Stimulated activated CD8-positive, alpha-beta memory T cell treated with anti-CD3 and anti-CD28 coated beads, Interleukin-7, amount 100 ng/mL, for 24 hours (primary cell): ENCODE data around the gene URAD.

Source experiments
- DNase-seq: peaks from one replicate; pipeline ENCODE4 v3.0.0-alpha.2; 2020; ENCODE audit warnings: low read depth

The URAD gene

DNA sequence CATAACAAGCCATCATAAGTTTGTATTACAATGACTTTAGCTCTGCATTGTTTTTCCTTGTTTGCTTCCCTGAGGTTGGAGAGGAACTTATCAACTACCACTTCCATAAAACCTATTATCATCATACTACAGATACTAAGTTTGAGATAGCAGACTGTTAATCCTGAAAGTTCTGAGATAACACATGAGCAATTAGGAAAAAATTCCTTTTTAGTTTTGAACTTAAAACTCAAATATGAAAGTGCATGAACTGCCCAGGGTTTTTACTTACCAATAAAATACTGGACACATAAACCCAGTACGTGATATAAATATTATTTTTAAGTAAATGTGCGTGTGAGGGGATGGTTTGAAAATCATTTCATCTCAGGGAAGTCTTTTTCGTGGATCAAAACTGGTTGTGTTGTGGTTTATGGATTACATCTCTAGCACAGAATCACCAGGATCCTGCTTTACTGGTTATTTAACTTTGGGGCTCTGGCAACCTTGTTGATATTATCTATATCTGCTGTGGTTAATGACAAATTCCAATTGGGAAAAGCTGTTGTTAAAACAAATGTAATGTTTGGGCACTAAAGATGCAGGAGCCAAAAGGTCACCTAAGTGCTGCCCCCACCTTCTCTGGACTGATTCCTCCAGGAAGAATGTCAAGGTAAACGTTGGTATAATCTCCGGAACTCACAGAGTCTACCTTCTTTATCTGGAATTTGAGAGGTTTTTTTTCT is 31.8 kb downstream of the URAD start:
- no peak for DNase-seq

DNA sequence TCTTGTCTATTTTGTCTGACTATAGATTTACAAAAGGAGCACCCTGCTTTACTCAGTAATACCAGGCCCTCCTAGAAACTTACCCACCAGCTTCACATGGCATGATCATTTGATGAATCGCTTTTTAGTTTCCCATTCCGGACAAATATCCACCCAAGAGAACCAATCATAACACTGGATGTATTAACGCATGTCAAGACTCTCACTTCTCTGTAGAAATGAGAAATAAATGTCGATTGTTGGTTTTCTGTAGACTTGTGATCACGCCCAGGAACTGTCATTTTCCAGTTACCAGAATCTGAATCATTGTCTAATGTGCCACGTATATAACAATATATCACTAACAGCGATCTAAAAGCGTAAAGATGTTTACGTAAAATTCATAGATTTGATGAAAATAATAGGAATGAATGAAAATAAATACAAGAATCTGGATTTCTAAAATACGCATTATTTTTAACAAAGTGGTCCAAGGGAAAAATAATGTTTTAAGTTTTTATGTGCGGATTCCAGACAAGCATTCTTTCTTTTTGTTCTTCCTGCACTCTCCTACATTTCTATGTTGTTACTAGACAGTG is 33.4 kb downstream of the URAD start:
- DNase-seq, result no peak

DNA sequence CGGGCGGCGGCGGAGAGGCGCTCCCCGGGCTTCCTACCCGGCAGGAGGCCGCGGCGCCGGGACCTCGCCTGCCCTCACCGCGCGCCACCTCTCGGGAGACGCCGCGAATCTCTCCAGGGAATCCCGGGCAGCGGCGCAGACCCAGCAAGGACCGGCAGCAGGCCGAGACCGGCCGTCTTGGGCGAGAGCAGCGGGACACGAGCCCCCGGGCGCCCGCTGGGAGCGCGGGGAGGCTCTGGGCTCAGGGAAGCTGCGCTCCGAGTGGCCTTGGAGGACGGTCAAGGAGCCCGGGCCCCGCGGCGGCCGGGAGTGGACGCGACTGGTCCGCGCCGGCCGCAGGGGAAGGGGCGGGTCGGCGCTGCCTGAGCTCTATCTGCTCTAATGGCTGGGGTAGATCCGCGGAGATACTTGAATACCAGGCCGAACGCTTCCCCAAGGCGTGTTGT is 34.1 kb downstream of the URAD start:
- no peak for DNase-seq

DNA sequence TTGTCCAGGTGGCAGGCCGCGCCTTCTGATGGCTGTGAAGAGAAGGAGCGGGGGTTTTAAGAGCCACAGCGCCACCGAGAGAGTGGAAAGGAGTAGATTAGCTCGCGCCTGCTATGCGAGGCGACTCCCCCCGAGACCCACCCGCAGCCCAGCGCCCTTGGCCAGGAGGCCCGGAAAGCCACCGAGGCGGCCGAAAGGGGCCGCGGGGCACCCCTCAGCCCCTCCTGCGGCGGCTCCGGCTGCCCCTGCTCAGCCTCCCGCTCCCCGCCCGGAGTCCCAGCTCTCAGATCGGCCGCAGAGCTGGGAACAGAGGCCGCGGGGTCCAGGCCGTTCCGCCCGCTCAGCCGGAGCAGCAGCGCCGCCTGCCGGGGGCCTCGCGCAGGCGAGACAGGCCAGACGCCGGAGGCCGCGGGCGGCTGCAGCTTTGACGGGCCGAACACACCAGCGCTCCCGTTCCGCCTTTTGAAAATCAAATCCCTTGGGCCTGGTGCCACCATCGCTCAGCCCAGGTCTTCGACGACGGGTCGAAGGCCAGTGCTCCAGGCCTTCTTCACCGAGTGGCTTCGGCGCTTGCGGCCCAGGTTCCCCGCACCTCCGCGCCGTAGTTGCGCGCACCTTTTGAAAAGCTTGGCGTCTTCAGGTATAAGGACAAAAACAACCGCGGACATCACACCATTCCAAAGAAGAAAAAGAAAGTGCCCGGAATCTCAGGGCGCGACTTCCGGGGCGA is 34.7 kb downstream of the URAD start:
- peak; percentile 44 for DNase-seq

DNA sequence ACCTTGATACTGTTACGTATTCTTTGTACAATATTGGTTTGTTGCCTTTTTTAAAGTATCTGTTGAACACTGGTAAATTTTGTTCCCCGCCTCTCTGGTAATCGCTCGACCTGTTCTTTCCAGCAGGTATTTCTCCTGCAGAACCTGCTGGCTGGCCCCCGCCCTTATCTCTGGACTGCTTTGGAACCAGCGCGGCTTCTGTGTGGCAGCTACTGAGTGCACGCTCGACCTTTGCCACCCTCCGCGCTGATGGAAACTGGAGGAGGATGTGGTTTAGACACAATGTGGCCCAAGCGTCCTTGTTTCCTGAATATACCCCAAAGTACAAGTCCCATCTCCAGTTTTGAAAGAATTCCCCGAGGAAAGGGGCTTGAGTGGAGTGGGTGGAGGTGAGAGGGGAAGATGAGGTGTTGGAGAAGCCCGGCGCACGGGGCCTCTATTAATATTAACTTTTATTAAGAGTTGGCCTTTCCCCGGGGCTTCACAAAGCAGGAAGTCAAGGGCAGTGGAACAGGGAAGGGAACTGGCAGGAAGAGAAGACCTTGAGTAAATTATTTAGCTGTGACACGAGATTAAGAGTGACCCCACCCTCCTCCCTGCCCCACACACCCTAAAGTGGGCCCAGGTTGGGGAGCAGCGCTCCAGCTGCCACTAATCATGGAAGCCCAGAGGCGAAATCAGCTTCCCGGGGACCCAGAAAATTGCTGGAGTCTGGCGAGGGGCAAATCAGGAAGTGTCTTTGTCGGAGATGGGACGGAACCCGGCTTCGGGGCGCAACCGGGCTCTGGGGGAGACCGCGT is 35.4 kb downstream of the URAD start:
- no peak for DNase-seq

DNA sequence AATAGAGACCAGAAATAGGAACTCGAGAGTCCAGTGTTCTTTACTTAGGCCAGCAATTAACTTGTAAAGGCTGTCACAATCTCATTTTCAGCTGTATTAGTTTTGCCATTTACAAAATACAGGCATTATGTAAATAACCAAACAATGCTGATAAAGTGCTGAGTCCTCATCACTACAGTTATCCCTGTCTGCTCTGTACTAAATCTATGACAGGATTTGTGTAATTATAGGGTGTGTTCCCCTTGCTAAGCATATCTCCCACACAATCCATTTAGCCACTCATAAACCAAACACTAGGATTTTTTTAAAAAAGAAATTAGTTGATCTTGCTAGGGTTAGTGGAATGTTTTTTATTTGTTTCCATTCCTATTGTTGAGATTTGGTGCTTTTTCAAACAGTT is 45.5 kb downstream of the URAD start:
- DNase-seq, result no peak

DNA sequence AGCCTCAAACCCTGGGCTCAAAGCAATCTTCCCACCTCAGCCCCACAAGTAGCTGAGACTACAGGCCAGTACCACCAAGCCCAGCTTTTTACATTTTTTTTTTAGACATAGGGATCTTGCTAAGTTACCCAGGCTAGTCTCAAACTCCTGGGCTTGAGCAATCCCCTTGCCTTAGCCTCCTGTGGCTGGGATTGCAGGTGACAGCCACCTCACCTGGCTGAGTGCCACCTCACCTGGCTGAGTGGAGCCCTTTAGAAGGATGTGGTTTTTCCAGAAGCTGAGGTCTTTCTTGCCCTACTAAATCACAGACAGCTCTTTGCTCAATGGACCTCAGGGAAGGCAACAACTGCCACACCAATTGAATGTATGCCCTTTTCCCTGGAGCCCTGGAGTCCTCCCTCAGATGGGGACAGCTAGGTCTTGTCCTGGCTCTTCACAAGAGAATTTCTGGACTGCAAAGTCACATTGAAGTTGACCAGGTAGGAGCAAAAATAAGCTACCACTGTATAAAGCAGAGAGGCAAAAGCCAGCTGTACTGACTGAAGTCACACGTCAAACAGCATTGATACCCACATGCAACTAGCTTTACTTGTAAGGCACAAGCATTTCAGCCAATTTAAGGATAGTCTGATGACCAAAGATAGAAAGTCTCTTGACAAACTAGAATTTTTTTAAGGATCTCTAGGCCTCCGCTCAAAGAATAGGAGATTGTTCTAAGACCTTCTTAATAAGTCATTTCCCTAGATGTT is 54.7 kb downstream of the URAD start:
- no peak for DNase-seq

DNA sequence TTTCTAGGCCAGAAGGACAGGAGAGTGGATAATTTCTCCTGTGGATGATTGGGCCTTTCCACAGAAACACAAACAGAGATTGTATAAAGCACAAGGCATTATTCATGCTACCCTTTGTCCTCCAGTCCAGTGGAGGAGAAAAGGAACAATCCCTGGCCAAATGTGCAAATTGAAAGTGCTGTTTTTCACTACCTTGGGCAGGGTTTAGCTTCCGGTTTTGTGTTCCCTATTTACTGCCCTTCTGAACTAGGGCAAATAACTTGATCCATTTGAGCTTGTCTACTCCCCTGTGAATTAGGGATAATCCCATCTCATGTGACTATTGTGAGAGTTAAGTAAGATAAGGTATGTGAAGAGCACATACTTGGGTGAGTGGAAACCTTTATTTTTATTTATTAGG is 55.4 kb downstream of the URAD start:
- DNase-seq, result no peak

DNA sequence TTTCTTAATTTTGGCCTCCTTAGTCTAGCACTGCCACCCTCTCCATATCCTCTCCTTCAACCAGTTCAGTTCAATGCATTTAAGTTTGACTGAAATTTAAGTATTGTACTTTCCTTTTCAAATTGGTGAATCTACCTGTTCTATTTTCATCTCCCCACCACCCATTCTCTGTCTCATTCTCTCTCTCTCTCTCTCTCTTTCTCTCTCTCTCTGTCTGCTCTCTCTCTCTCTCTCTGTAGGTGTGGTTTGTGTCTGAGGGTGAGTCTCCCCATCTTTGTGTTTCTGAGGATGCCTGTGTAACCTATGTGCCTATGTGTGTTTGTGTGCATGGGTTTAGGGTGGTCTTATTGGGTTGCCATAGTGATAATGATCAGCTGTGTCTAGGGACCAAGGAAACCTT is 58.6 kb downstream of the URAD start:
- no peak for DNase-seq

DNA sequence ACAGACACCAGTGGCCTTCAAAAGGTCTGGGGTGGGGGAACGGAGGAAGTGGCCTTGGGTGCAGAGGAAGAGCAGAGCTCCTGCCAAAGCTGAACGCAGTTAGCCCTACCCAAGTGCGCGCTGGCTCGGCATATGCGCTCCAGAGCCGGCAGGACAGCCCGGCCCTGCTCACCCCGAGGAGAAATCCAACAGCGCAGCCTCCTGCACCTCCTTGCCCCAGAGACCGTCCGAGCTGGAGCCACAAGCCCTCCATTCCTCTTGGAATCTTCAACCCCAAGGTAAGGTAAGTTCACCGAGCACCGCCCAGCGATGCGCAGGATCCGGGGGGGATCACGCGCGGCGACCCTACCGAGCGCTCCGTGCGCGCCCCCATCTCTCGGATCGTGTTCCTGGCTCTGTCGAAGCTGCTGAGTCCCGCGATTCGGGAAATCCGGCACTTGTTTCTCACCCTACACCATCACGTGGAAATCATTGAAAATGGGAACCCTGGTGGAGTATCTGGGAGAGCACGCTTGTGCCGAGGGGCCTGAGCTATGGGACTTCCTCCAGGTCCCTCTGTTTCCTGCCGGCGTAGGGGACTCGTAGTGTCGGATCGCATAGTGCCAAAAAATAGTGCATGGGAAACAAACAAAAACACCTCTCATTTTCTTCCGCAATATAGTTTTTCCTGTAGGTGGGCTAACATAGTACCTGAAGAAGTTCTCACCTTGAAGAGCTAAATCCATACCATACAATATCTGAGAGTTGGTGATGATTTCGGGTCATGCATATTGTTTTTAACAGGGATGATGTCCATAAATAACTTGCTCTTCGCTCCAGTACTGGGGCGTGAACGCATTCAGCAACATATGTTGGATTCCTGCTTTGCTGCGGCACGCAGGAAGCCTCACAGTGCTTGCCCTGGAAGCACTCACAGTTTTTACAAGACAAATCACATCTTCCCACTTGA is 59.4 kb downstream of the URAD start:
- DNase-seq, result no peak

DNA sequence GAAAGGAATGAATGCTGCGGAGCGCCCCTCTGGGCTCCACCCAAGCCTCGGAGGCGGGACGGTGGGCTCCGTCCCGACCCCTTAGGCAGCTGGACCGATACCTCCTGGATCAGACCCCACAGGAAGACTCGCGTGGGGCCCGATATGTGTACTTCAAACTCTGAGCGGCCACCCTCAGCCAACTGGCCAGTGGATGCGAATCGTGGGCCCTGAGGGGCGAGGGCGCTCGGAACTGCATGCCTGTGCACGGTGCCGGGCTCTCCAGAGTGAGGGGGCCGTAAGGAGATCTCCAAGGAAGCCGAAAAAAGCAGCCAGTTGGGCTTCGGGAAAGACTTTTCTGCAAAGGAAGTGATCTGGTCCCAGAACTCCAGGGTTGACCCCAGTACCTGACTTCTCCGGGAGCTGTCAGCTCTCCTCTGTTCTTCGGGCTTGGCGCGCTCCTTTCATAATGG is 60.1 kb downstream of the URAD start:
- no peak for DNase-seq
